ENCODE results near the gene LCE3B.

DNA sequence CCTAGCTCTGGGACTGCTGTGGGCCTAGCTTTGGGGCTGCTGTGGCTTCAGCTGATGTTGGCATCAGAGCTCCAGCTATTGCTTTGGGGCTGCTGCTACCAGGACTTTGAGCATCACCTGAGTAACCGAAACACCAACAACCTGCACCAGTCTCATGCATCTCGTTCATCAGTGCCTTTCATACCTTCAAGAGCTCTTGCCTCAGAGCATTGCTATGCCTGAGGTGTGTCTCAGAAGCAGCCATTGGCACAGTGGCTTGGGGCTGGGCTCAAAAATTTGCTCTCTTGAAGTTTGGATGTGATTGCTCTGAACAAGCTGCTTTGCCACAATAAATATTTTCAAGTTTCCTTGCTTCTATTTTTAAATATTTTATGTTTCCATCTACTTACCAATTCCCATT, 42.8 kb downstream of the LCE3B start:
- TF ChIP-seq, protein P1, sequence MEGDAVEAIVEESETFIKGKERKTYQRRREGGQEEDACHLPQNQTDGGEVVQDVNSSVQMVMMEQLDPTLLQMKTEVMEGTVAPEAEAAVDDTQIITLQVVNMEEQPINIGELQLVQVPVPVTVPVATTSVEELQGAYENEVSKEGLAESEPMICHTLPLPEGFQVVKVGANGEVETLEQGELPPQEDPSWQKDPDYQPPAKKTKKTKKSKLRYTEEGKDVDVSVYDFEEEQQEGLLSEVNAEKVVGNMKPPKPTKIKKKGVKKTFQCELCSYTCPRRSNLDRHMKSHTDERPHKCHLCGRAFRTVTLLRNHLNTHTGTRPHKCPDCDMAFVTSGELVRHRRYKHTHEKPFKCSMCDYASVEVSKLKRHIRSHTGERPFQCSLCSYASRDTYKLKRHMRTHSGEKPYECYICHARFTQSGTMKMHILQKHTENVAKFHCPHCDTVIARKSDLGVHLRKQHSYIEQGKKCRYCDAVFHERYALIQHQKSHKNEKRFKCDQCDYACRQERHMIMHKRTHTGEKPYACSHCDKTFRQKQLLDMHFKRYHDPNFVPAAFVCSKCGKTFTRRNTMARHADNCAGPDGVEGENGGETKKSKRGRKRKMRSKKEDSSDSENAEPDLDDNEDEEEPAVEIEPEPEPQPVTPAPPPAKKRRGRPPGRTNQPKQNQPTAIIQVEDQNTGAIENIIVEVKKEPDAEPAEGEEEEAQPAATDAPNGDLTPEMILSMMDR (conservative IDR thresholded peaks at IDR 0.05; ENCODE audit: low read depth, low read length), result no peak
- no peak for TF ChIP-seq EZH2phosphoT487 (IDR thresholded peaks at IDR 0.05; ENCODE audit: borderline replicate concordance, low read length)
- TF ChIP-seq EZH2 (IDR thresholded peaks at IDR 0.05; ENCODE audit: low read length, unreplicated experiment), result no peak
